ENCODE data around the gene CD320. TPM values are rescaled to one million over a fixed set of nuclear protein-coding genes. Genes with fewer than 3 reads are reported as not detected.
"Not testable (repeated sequence)": the region's sequence is repeated elsewhere in the genome, so short reads cannot be mapped to it uniquely, and the experiment has no call there.

Gene CD320
- total and polyA plus RNA-seq, 8 donors = 30.4 to 58.3 (median 34.5) TPM

- Histone ChIP-seq H3K9me3 (no peaks in the 10 kb centered on the region), H3K36me3 (peaks cover 0 to 35% of the 10 kb centered on the region in 2 donors), H3K27ac (no peak overlapping the region), H3K4me1 (peaks cover 13 to 41% of the 10 kb centered on the region in 2 donors), H3K4me3 (no peak overlapping the region), H3K27me3 (peaks cover 0 to 5% of the 10 kb centered on the region in 2 donors)
- no peak for TF ChIP-seq CTCF (IDR thresholded peaks at IDR 0.05)
- intact Hi-C loops (cut with DNase I) = no loop called here
- peak in 1 of 4 donors; percentile 28 for DNase-seq
- no peak for ATAC-seq
Measured at GRCh38 chr19:8305798-8306197, 2.4 kb downstream of the CD320 start.

- Histone ChIP-seq H3K27me3 (peaks cover 0 to 5% of the 10 kb centered on the region in 2 donors), H3K4me1 (peaks cover 13 to 39% of the 10 kb centered on the region in 2 donors), H3K36me3 (peaks cover 0 to 27% of the 10 kb centered on the region in 2 donors), H3K4me3 (no peak overlapping the region), H3K9me3 (no peaks in the 10 kb centered on the region), H3K27ac (no peak overlapping the region)
- no peak for TF ChIP-seq CTCF (IDR thresholded peaks at IDR 0.05)
- ATAC-seq (no peak), DNase-seq (peak in 2 of 4 donors; percentile 28 to 71)
- intact Hi-C loops (cut with DNase I) = no loop called here
Measured at GRCh38 chr19:8304841-8305621, 3.1 kb downstream of the CD320 start.

- no peak for TF ChIP-seq CTCF (IDR thresholded peaks at IDR 0.05)
- Histone ChIP-seq H3K9me3 (no peaks in the 10 kb centered on the region), H3K4me3 (no peak overlapping the region), H3K27me3 (peaks cover 0 to 2% of the 10 kb centered on the region in 2 donors), H3K27ac (no peak overlapping the region), H3K36me3 (peaks cover 0 to 20% of the 10 kb centered on the region in 2 donors), H3K4me1 (peaks cover 4 to 19% of the 10 kb centered on the region in 2 donors)
- ATAC-seq = no peak
- DNase-seq = peak in 1 of 4 donors; percentile 31
- intact Hi-C loops (cut with DNase I) = no loop called here
Measured at GRCh38 chr19:8302734-8303133, 5.4 kb downstream of the CD320 start.

GRCh38 chr19:8302357-8302691 is 5.8 kb downstream of the CD320 start:
- no peaks in the 10 kb centered on the region for H3K9me3 ChIP-seq
- intact Hi-C loops (cut with DNase I) = no loop called here
- peak in 2 of 4 donors; percentile 34 to 72 for DNase-seq
- no peaks in the 10 kb centered on the region for H3K27me3 ChIP-seq
- no peak overlapping the region for H3K4me3 ChIP-seq
- peak; percentile 14 for ATAC-seq
- H3K36me3 ChIP-seq = peaks cover 0 to 20% of the 10 kb centered on the region in 2 donors
- peaks cover under 1 to 15% of the 10 kb centered on the region in 2 donors for H3K4me1 ChIP-seq
- TF ChIP-seq CTCF (IDR thresholded peaks at IDR 0.05) = no peak
- H3K27ac ChIP-seq = no peak overlapping the region

GRCh38 chr19:8291337-8291736 is 16.8 kb downstream of the CD320 start:
- H3K4me3 ChIP-seq; DNase-seq; H3K4me1 ChIP-seq; intact Hi-C loops (cut with DNase I); H3K36me3 ChIP-seq; H3K27ac ChIP-seq; H3K27me3 ChIP-seq; H3K9me3 ChIP-seq: not testable (repeated sequence)
- ATAC-seq = peak; percentile 86

- H3K9me3 ChIP-seq; H3K4me3 ChIP-seq; H3K27ac ChIP-seq; H3K36me3 ChIP-seq; H3K27me3 ChIP-seq; intact Hi-C loops (cut with DNase I); DNase-seq; H3K4me1 ChIP-seq: not testable (repeated sequence)
- peak; percentile 79 for ATAC-seq
Measured at GRCh38 chr19:8276508-8276907, 31.6 kb downstream of the CD320 start.

Data from left lung (tissue), 10 donors.